Neural crest cell (in vitro differentiated cells): ENCODE results near the gene S100A1. TPM values are rescaled to one million over a fixed set of nuclear protein-coding genes. Genes with fewer than 3 reads are reported as not detected.

Source experiments
- DNase-seq: peaks from one replicate; pipeline ENCODE4 v3.0.0; 2021; ENCODE audit warnings: low read depth, mixed read lengths, low spot score
- H3K27ac Mint-ChIP-seq: one replicate; pipeline ENCODE4 v1.8.0; 2021; ENCODE audit warnings: mild to moderate bottlenecking, mixed read lengths; ENCODE audit not compliant: unreplicated experiment
- H3K27me3 Mint-ChIP-seq: 2 replicates; pipeline ENCODE4 v1.8.0; 2021; ENCODE audit warnings: low read depth, mild to moderate bottlenecking, mixed read lengths
- H3K36me3 Mint-ChIP-seq: 2 replicates; pipeline ENCODE4 v1.8.0; 2021; ENCODE audit warnings: low read depth, mild to moderate bottlenecking, mixed read lengths
- H3K4me1 Mint-ChIP-seq: 2 replicates; pipeline ENCODE4 v1.8.0; 2021; ENCODE audit warnings: mixed read lengths
- H3K4me3 Mint-ChIP-seq: one replicate; pipeline ENCODE4 v1.8.0; 2021; ENCODE audit warnings: mild to moderate bottlenecking, mixed read lengths
- H3K9me3 Mint-ChIP-seq: 2 replicates; pipeline ENCODE4 v1.8.0; 2021; ENCODE audit warnings: mixed read lengths
- CTCF ChIP-seq: fragments of 200-600 bp; sonication (generic); conservative IDR thresholded peaks from 2 replicates; pipeline ENCODE4 v1.5.0; 2021; ENCODE audit warnings: antibody characterized with exemption, mild to moderate bottlenecking
- total RNA-seq: library from RNA; stranded (reverse); gene quantifications from 2 replicates; pipeline ENCODE4 v1.2.1, GENCODE V29; 2021

S100A1 gene
- total RNA-seq, 1 donor from 2014 or later: not detected

DNA sequence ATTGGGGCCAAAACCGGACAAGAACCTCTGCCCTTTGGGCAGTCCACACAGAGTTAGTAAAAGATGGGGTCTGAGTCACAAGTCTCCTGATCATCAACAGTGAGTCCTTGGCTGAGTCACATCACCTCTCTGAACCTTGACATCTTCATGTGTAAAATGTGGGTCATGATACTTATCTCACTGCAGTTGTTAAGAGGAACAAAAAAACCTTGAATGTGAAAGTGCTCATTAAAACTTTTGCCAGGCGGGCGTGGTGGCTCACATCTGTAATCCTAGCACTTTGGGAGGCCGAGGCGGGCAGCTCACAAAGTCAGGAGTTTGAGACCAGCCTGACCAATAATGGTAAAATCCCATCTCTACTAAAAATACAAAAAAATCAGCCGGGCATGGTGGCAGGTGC, 31.0 kb upstream of the S100A1 start:
- H3K27me3 Mint-ChIP-seq: no peaks in the 10 kb centered on the region
- H3K36me3 Mint-ChIP-seq: no peaks in the 10 kb centered on the region
- H3K27ac Mint-ChIP-seq: peak overlapping the region; percentile 35
- no peak for DNase-seq
- H3K4me3 Mint-ChIP-seq: no peak overlapping the region
- no peak for TF ChIP-seq CTCF
- peaks cover 35% of the 10 kb centered on the region for H3K4me1 Mint-ChIP-seq
- H3K9me3 Mint-ChIP-seq: no peaks in the 10 kb centered on the region

DNA sequence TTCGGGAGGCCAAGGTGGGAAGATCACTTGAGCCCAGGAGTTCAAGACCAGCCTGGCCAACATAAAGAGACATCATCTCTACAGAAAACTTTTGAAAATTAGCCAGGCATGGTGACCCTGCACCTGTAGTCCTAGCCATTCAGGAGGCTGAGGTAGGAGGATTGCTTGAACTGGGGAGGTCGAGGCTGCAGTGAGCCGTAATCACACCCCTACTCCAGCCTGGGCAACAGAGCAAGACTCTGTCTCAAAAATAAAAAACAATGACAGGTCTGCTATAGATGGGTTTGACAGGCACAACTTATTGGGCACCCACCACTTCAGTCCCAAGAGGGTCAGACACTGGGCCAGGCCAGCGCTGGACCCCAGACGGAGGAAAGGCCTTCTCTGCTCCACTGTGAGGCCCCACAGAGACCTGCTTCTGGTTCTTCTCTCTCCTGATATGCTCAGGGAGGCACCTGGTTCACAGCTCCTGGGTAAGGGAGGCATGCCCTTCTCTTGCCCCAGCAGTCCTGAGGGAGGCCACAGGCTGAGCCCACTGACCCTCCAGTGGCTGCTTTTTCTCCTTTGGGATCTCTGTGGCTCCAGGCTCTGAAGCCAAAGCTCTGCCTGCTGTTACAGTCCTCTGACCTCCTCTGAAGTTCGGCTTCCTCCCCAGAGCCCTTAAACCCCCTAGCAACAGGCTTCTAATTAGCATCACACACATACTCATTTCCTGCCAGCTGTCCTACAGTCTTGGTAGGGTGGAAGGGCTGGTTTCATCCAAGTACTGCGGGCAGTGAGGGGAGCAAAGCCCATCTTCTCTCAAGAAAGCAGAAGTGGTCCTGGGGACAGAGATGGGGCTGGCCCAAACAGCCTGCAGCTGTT, 29.7 kb upstream of the S100A1 start:
- Mint-ChIP-seq H3K4me1 (peaks cover 25% of the 10 kb centered on the region), H3K9me3 (no peaks in the 10 kb centered on the region), H3K4me3 (peak overlapping the region; percentile 14), H3K27me3 (no peaks in the 10 kb centered on the region), H3K27ac (peak overlapping the region; percentile 94), H3K36me3 (no peaks in the 10 kb centered on the region)
- TF ChIP-seq CTCF: no peak
- no peak for DNase-seq

GRCh38 chr1:153599847-153600246, 28.4 kb upstream of the S100A1 start:
- Mint-ChIP-seq H3K4me1 (peaks cover 17% of the 10 kb centered on the region), H3K4me3 (peak overlapping the region; percentile 32), H3K27me3 (no peaks in the 10 kb centered on the region), H3K36me3 (no peaks in the 10 kb centered on the region), H3K27ac (peak overlapping the region; percentile 61), H3K9me3 (no peaks in the 10 kb centered on the region)
- TF ChIP-seq CTCF: no peak
- DNase-seq: no peak

DNA sequence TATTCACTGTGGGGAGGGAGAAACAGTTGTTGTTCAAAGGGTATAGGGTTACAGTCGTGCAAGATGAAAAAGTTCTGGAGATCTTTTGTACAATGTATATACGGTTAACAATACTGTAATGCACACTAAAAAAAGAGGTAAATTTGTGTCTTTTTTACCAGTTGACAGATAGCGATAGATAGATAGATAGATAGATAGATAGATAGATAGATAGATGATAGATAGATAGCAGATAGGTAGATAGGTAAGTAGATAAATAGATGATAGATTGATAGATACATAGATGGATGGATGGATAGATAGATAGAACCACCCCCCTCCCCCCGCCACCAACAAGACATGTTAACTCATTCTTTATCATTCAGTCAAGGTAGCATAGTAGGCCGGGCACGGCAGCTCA, 25.5 kb upstream of the S100A1 start:
- H3K27ac Mint-ChIP-seq: no peak overlapping the region
- no peak for TF ChIP-seq CTCF
- no peak overlapping the region for H3K4me3 Mint-ChIP-seq
- peaks cover 28% of the 10 kb centered on the region for H3K4me1 Mint-ChIP-seq
- H3K36me3 Mint-ChIP-seq: no peaks in the 10 kb centered on the region
- no peaks in the 10 kb centered on the region for H3K9me3 Mint-ChIP-seq
- H3K27me3 Mint-ChIP-seq: no peaks in the 10 kb centered on the region
- DNase-seq: no peak

DNA sequence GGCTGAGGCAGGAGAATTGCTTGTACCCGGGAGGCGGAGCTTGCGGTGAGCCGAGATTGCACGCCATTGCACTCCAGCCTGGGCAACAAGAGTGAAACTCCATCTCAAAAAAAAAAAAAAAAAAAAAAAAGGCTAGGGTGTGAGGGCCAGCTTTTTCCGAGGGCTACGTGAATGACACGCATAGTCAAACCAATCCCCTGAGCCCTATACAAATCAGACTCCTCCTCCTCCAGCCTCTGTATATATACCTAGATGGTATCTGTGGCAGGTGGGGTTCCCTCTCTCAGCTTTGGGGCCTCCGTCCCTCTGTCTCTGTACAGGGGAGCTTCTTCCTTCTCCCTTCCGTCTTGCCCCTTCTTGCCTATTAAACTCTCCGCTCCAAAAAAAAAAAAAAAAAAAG, 22.0 kb upstream of the S100A1 start:
- Mint-ChIP-seq H3K36me3 (no peaks in the 10 kb centered on the region), H3K27me3 (no peaks in the 10 kb centered on the region), H3K4me3 (no peak overlapping the region), H3K9me3 (no peaks in the 10 kb centered on the region), H3K4me1 (peaks cover 41% of the 10 kb centered on the region), H3K27ac (no peak overlapping the region)
- DNase-seq: no peak
- TF ChIP-seq CTCF: no peak
